Activated CD4-positive, alpha-beta memory T cell treated with anti-CD3 and anti-CD28 coated beads for 36 hours (primary cell): ENCODE data around the gene GUCY2F. TPM values are rescaled to one million over a fixed set of nuclear protein-coding genes. Genes with fewer than 3 reads are reported as not detected.

Source experiments
- CTCF ChIA-PET: fragments of 350-600 bp; sonication (Branson Sonifier 250); formaldehyde crosslinking; loops from one replicate; lab custom pipeline; 2021; ENCODE audit warnings: antibody characterized with exemption, inconsistent platforms; lab: Charles Lee
- POLR2A ChIA-PET: fragments of 350-600 bp; sonication (Branson Sonifier 250); formaldehyde crosslinking; loops from one replicate; lab custom pipeline; 2021; ENCODE audit warnings: antibody characterized with exemption; lab: Charles Lee
- DNase-seq: peaks from one replicate; pipeline ENCODE4 v3.0.0-alpha.2; 2020
- H3K27ac Mint-ChIP-seq: one replicate; pipeline ENCODE4 v1.8.0; 2021; ENCODE audit warnings: mixed read lengths
- H3K27me3 Mint-ChIP-seq: one replicate; pipeline ENCODE4 v1.8.0; 2021; ENCODE audit warnings: mixed read lengths
- H3K36me3 Mint-ChIP-seq: one replicate; pipeline ENCODE4 v1.8.0; 2021; ENCODE audit warnings: mixed read lengths
- H3K4me1 Mint-ChIP-seq: one replicate; pipeline ENCODE4 v1.8.0; 2021; ENCODE audit warnings: low read depth, mixed read lengths
- H3K4me3 Mint-ChIP-seq: one replicate; pipeline ENCODE4 v1.8.0; 2021; ENCODE audit warnings: mild to moderate bottlenecking, mixed read lengths
- H3K9me3 Mint-ChIP-seq: one replicate; pipeline ENCODE4 v1.8.0; 2021; ENCODE audit warnings: mixed read lengths
- intact Hi-C: fragments of 100-400 bp; cut with micrococcal nuclease; formaldehyde crosslinking; loops from one replicate; pipeline ENCODE4 v1.15.1; 2023
- total RNA-seq, 2 experiments: library from RNA; stranded (reverse); gene quantifications; one replicate each; pipeline ENCODE4 v1.2.3, GENCODE V29; 2021

GUCY2F gene
- not detected for total RNA-seq

DNA sequence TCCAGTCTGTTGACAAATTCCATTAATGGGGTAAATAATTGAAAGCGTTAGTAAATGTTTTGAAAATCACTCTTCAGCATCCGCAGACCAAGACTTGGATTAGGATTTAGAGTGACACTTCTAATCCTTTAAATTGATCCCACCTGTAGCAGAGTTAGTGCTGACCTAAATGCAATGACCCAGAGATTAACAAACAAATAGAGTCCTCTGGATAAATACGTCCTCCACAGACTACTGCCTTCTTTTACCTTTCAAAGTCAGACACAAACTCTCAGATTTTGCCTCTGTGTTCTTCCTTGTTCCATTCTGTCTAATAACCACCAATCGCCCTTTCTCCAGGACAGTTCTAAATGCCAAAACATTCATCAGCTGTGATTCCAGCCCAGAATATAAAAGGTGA is at the start of gene GUCY2F:
GUCY2F (minus strand) TSS at position 101 of the 400 bp plus-strand sequence. CDS start 6,150 bp downstream, outside the sequence.
- Mint-ChIP-seq H3K4me1 (no peaks in the 10 kb centered on the region), H3K9me3 (no peaks in the 10 kb centered on the region), H3K36me3 (no peaks in the 10 kb centered on the region), H3K27me3 (peaks cover 3% of the 10 kb centered on the region), H3K4me3 (no peak within 1 kb of the TSS), H3K27ac (no peak within 1 kb of the TSS)
- ChIA-PET CTCF (no interaction called here), POLR2A (no interaction called here)
- intact Hi-C loops: no loop called here
- no peak for DNase-seq

DNA sequence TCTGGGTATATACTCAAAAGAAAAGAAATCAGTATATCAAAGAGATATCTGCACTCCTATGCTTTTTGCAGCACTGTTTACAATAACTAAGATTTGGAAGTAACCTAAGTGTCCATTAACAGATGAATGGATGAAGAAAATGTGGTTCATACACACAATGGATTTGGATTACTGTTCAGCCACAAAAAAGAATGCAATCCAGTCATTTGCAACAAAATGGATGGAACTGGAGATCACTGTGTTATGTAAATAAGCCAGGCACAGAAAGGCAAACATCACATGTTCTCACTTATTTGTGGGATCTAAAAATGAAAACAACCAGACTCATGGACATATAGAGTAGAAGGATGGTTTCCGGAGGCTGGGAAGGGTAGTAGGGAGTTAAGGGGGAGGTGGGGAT is 37.1 kb upstream of the GUCY2F start:
- H3K4me1 Mint-ChIP-seq: no peaks in the 10 kb centered on the region
- intact Hi-C loops: no loop called here
- H3K27me3 Mint-ChIP-seq: peaks cover 6% of the 10 kb centered on the region
- no peak overlapping the region for H3K4me3 Mint-ChIP-seq
- no peak overlapping the region for H3K27ac Mint-ChIP-seq
- H3K36me3 Mint-ChIP-seq: no peaks in the 10 kb centered on the region
- POLR2A ChIA-PET: no interaction called here
- CTCF ChIA-PET: no interaction called here
- DNase-seq: no peak
- H3K9me3 Mint-ChIP-seq: no peaks in the 10 kb centered on the region

- no peaks in the 10 kb centered on the region for H3K4me1 Mint-ChIP-seq
- CTCF ChIA-PET: no interaction called here
- POLR2A ChIA-PET: no interaction called here
These were observed 29.2 kb upstream of the GUCY2F start for GRCh38 chrX:109511113-109511512.

DNA sequence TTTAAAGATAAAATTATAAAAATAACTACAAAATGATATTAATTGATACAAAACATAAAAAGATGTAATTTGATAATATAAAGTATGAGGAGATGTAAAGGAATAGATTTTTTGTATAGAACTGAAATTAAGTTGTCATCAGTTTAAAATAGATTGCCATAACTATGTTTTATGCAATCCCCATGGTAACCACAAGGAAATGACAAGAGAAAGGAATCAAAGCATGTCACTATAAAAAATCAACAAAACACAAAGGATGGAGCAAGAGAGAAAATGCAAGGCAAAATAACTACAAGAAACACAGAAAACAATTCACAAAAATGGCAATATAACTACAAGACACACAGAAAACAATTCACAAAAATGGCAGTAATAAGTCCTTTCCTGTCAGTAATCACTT is 27.0 kb upstream of the GUCY2F start:
- Mint-ChIP-seq H3K36me3 (no peaks in the 10 kb centered on the region), H3K27me3 (peaks cover 8% of the 10 kb centered on the region), H3K9me3 (no peaks in the 10 kb centered on the region), H3K4me1 (no peaks in the 10 kb centered on the region), H3K27ac (no peak overlapping the region), H3K4me3 (no peak overlapping the region)
- intact Hi-C loops: no loop called here
- POLR2A ChIA-PET: no interaction called here
- CTCF ChIA-PET: no interaction called here
- DNase-seq: no peak

More at GRCh38 chrX:109511113-109511512, 29.2 kb upstream of the GUCY2F start:
- Mint-ChIP-seq H3K36me3 (no peaks in the 10 kb centered on the region), H3K9me3 (no peaks in the 10 kb centered on the region), H3K27me3 (peaks cover 10% of the 10 kb centered on the region), H3K27ac (no peak overlapping the region), H3K4me3 (no peak overlapping the region)
- intact Hi-C loops: no loop called here
- no peak for DNase-seq

DNA sequence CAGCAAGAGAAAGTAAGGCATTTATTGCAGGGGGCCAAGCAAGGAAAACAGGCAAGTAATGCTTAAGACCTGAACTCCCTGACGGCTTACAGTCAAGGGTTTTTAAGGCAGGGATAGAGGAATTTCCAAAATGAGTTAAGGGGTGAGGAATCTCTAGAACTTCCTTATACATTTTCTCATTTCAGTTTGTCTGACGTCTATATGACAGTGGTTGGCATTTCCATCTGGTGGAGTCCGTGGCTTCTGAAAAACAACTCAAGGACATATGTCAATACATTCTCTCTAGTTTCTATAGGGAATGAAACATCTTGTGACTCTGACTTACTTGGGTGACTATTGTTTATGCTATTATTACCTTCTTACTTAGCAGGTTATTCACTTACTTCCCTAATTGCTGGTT is 19.3 kb upstream of the GUCY2F start:
- intact Hi-C loops: no loop called here
- Mint-ChIP-seq H3K36me3 (no peaks in the 10 kb centered on the region), H3K4me3 (no peak overlapping the region), H3K4me1 (no peaks in the 10 kb centered on the region), H3K27me3 (peaks cover 1% of the 10 kb centered on the region), H3K9me3 (no peaks in the 10 kb centered on the region), H3K27ac (no peak overlapping the region)
- ChIA-PET CTCF (no interaction called here), POLR2A (no interaction called here)
- no peak for DNase-seq

GRCh38 chrX:109498434-109498833 is 16.5 kb upstream of the GUCY2F start:
- DNase-seq: no peak
- Mint-ChIP-seq H3K27ac (no peak overlapping the region), H3K4me1 (no peaks in the 10 kb centered on the region), H3K9me3 (no peaks in the 10 kb centered on the region), H3K36me3 (no peaks in the 10 kb centered on the region), H3K27me3 (no peaks in the 10 kb centered on the region), H3K4me3 (no peak overlapping the region)
- intact Hi-C loops: no loop called here
- ChIA-PET POLR2A (no interaction called here), CTCF (interaction anchor here (0.5 kb wide), 1 partner anchor 10 kb away, joined by 3 read pairs; no protein-coding TSS in a partner anchor)

DNA sequence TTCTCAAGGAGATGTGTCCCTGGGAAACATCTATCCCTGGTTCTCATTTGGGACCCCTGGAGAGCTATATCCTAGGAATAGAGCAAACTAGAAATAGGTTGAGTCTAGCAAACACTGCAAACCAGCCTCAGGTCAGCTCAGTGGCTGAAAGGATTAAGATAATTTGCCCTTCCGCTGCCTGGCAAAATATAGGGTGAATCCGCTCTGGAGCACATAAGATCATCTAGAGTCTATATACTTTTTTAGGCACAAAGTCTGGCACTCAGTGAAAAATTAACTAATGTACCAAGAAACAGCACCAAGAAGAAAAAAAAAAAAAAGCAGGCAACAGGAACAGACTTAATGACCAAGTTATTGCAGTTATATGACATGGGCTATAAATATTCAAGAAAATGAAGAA is 7.3 kb upstream of the GUCY2F start:
- DNase-seq: no peak
- Mint-ChIP-seq H3K4me3 (no peak overlapping the region), H3K4me1 (no peaks in the 10 kb centered on the region), H3K9me3 (no peaks in the 10 kb centered on the region), H3K27me3 (no peaks in the 10 kb centered on the region), H3K36me3 (no peaks in the 10 kb centered on the region), H3K27ac (no peak overlapping the region)
- ChIA-PET POLR2A (no interaction called here), CTCF (no interaction called here)
- intact Hi-C loops: loop anchor here (5.0 kb wide), 1 partner anchor 48 kb away; the partner anchor contains the start of gene NXT2

DNA sequence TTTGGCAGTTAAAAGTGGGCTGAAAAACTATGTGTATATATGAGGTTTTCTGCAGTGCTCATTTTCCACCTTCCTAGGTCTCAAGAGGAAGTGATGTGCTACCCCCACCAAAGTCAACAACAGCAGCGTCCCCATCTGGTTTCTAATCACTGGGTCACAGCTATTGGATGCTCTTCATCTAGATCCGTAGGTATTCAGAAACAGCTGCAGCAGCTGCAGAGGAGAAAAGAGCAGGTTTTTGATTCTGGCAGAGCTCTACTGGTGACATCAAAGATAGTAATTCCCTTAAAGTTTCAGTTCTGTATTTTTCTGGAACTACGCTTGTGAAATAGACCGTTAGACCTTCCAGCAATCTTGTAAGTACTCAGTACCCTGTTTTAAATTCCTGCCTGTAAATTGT is 5.8 kb upstream of the GUCY2F start:
- intact Hi-C loops: loop anchor here (2.0 to 5.0 kb wide), 2 partner anchors 50 to 403 kb away; partner anchors contain the start of gene NXT2
- no peaks in the 10 kb centered on the region for H3K9me3 Mint-ChIP-seq
- no peaks in the 10 kb centered on the region for H3K36me3 Mint-ChIP-seq
- CTCF ChIA-PET: no interaction called here
- POLR2A ChIA-PET: no interaction called here
- H3K27me3 Mint-ChIP-seq: no peaks in the 10 kb centered on the region
- H3K4me1 Mint-ChIP-seq: no peaks in the 10 kb centered on the region
- no peak for DNase-seq
- H3K27ac Mint-ChIP-seq: no peak overlapping the region
- H3K4me3 Mint-ChIP-seq: no peak overlapping the region

GRCh38 chrX:109485470-109486340 is 3.8 kb upstream of the GUCY2F start:
- Mint-ChIP-seq H3K4me3 (no peak overlapping the region), H3K36me3 (no peaks in the 10 kb centered on the region), H3K4me1 (no peaks in the 10 kb centered on the region), H3K27me3 (peaks cover 3% of the 10 kb centered on the region), H3K9me3 (no peaks in the 10 kb centered on the region), H3K27ac (no peak overlapping the region)
- ChIA-PET CTCF (interaction anchor here (0.6 to 3.7 kb wide), 27 partner anchors 9 to 462 kb away, joined by 3 to 55 read pairs (median 4); partner anchors contain the start of gene NXT2), POLR2A (no interaction called here)
- intact Hi-C loops: loop anchor here (1.0 to 5.0 kb wide), 4 partner anchors 52 to 405 kb away; partner anchors contain the start of gene NXT2
- peak; percentile 64 for DNase-seq

- Mint-ChIP-seq H3K4me3 (no peak overlapping the region), H3K27me3 (peaks cover 3% of the 10 kb centered on the region), H3K9me3 (no peaks in the 10 kb centered on the region), H3K36me3 (no peaks in the 10 kb centered on the region), H3K27ac (no peak overlapping the region), H3K4me1 (no peaks in the 10 kb centered on the region)
- no peak for DNase-seq
- intact Hi-C loops: loop anchor here (2.0 to 5.0 kb wide), 2 partner anchors 52 to 372 kb away; partner anchors contain the start of gene NXT2
- CTCF ChIA-PET: interaction anchor here (0.9 to 3.7 kb wide), 14 partner anchors 8 to 405 kb away, joined by 3 to 55 read pairs (median 6); no protein-coding TSS in a partner anchor
- POLR2A ChIA-PET: no interaction called here
These were observed 3.0 kb upstream of the GUCY2F start for GRCh38 chrX:109484886-109485285.

- Mint-ChIP-seq H3K27ac (no peak overlapping the region), H3K27me3 (no peaks in the 10 kb centered on the region), H3K36me3 (no peaks in the 10 kb centered on the region), H3K4me3 (no peak overlapping the region), H3K4me1 (peaks cover 6% of the 10 kb centered on the region), H3K9me3 (no peaks in the 10 kb centered on the region)
- ChIA-PET POLR2A (no interaction called here), CTCF (interaction anchor here (2.4 kb wide), 1 partner anchor 10 kb away, joined by 12 read pairs; no protein-coding TSS in a partner anchor)
- peak; percentile 10 for DNase-seq
- intact Hi-C loops: no loop called here
These were observed 6.6 kb downstream of the GUCY2F start for GRCh38 chrX:109475174-109475891.
